ENCODE measurements around the gene SUPV3L1.

DNA sequence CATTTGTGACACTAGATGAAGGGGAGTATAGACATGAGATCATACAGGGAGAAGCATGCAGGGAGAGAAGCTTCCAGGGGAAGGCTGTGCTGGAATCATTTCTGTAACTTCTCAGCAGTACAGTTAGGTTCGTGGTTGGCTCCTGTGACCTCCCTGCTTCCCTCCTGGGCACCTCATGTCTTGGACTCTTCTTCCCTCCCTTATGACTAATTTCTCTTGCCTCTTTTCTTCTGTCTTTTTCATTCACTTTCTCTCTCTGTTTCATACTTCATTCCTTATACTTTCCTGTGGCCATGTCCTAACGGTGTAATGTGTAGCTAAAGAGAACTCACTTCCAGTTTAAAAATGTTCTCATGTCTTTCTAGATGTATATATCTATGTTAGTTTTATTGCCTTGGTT lies 21.0 kb downstream of the SUPV3L1 start:
- TF ChIP-seq, protein P1, sequence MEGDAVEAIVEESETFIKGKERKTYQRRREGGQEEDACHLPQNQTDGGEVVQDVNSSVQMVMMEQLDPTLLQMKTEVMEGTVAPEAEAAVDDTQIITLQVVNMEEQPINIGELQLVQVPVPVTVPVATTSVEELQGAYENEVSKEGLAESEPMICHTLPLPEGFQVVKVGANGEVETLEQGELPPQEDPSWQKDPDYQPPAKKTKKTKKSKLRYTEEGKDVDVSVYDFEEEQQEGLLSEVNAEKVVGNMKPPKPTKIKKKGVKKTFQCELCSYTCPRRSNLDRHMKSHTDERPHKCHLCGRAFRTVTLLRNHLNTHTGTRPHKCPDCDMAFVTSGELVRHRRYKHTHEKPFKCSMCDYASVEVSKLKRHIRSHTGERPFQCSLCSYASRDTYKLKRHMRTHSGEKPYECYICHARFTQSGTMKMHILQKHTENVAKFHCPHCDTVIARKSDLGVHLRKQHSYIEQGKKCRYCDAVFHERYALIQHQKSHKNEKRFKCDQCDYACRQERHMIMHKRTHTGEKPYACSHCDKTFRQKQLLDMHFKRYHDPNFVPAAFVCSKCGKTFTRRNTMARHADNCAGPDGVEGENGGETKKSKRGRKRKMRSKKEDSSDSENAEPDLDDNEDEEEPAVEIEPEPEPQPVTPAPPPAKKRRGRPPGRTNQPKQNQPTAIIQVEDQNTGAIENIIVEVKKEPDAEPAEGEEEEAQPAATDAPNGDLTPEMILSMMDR (conservative IDR thresholded peaks at IDR 0.05; ENCODE audit: low read length) = no peak
- no peak for TF ChIP-seq EZH2phosphoT487 (IDR thresholded peaks at IDR 0.05; ENCODE audit: borderline replicate concordance, low read depth, low read length)

Measured in OCI-LY7 (cell line).